ENCODE results near the gene HACE1.

DNA sequence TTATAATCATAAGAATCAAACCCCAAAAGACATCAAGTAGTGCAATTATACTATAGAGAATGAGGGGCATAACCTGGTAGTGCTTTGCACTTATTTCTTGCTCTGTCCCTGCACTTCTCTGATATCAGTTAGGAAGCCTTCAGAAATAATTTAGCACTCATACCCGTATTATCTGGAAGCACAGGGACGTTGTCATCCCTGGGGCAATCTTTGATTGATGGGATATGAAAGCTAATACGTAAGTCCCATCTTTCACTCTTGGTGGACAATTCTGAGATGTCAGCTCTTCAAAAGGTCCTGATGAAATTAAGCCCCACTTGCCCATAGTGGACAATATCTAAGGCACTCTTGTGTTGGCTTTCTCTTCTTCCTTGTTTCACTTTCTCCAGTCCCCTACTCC lies 144.9 kb downstream of the HACE1 start:
- TF ChIP-seq POLR2A (IDR thresholded peaks at IDR 0.05; ENCODE audit: low read depth, low read length) (no peak), SPI1 (IDR thresholded peaks at IDR 0.05; ENCODE audit: low read depth, low read length) (no peak), TAF1 (IDR thresholded peaks at IDR 0.05; ENCODE audit: low read depth, low read length) (no peak)
